ENCODE data around the gene LDLRAP1.

Gene LDLRAP1

DNA sequence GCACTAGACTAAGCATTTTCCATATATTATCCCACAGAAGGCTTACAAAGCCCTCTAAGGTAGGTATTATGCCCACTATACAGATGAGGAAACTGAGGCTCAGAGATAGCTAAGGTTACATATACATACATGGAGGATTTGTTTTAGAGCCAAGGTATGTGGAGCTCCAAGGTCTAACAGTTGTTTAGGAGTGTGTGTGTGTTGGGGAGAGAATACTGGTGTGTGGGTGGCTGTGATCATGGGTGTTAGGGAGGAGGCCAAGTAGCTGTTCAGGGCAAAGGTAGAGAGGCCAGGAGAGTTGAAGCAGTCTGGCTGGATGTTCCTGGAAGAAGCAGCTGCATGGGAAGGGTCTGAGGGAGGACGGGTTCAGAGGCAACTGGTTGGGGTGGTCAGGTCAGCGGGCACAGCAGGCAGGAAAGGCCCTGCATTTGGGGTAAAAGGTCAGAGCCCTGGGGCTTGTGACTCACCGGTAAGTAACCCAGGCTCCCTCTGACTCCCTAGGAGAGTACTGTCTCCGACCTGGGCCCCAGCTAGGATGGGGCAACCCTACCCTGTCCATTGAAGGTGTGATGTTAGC is 5.1 kb upstream of the LDLRAP1 start:
- H3K27ac ChIP-seq = no peak overlapping the region
- TF ChIP-seq, protein P1, sequence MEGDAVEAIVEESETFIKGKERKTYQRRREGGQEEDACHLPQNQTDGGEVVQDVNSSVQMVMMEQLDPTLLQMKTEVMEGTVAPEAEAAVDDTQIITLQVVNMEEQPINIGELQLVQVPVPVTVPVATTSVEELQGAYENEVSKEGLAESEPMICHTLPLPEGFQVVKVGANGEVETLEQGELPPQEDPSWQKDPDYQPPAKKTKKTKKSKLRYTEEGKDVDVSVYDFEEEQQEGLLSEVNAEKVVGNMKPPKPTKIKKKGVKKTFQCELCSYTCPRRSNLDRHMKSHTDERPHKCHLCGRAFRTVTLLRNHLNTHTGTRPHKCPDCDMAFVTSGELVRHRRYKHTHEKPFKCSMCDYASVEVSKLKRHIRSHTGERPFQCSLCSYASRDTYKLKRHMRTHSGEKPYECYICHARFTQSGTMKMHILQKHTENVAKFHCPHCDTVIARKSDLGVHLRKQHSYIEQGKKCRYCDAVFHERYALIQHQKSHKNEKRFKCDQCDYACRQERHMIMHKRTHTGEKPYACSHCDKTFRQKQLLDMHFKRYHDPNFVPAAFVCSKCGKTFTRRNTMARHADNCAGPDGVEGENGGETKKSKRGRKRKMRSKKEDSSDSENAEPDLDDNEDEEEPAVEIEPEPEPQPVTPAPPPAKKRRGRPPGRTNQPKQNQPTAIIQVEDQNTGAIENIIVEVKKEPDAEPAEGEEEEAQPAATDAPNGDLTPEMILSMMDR (conservative IDR thresholded peaks at IDR 0.05) = no peak

GRCh38 chr1:25540750-25541342 is 2.6 kb upstream of the LDLRAP1 start:
- TF ChIP-seq, protein P1 (conservative IDR thresholded peaks at IDR 0.05) = no peak
- no peak overlapping the region for H3K27ac ChIP-seq

GRCh38 chr1:25541425-25541824 is 2.0 kb upstream of the LDLRAP1 start:
- no peak overlapping the region for H3K27ac ChIP-seq

DNA sequence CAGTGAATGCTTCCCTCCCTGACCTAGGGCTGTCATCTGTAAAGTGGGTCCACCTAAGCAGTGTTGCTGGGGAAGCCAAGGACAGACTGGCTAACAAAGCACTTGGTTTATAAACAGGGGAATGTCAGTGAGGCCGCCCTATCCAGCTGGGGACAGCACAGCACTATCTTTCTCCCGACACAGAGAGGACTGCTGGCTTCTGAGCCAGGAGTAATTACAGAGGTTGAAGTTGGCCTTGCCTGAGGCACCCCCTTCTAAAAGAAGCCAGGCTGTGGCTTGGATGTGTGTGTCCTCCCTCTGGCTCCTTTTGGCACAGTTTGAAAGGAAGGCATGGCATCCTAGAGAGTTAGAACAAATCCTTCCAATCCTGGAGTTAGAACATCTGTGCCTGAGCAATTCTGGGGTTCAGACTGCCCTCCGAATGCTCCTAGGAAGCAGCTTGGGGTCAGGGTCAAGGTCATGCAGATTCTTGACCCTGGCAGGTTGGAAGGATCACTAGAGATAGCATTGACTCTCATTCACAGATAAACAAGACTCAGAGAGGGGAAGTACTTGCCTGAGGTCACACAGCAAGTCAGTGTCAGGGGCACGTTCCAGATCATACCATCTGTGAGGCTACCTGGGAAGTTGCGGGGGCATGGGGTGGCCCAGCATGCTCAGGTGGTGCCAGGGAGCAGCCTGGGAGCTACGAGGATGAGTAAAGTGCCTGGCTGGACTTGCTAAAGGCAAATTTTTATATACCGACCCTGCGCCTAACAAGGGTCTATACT is 1.3 kb upstream of the LDLRAP1 start:
- TF ChIP-seq, protein P1 (conservative IDR thresholded peaks at IDR 0.05) = no peak

More at GRCh38 chr1:25541425-25541824, 2.0 kb upstream of the LDLRAP1 start:
- TF ChIP-seq, protein P1 (conservative IDR thresholded peaks at IDR 0.05) = no peak

GRCh38 chr1:25543005-25543424 is 391 bp upstream of the LDLRAP1 start:
- H3K27ac ChIP-seq = peak overlapping the region; percentile 74
- TF ChIP-seq, protein P1 (conservative IDR thresholded peaks at IDR 0.05) = no peak; the same call in 1 of the 2 replicates

More for the DNA sequence above, 1.3 kb upstream of the LDLRAP1 start:
- no peak overlapping the region for H3K27ac ChIP-seq

DNA sequence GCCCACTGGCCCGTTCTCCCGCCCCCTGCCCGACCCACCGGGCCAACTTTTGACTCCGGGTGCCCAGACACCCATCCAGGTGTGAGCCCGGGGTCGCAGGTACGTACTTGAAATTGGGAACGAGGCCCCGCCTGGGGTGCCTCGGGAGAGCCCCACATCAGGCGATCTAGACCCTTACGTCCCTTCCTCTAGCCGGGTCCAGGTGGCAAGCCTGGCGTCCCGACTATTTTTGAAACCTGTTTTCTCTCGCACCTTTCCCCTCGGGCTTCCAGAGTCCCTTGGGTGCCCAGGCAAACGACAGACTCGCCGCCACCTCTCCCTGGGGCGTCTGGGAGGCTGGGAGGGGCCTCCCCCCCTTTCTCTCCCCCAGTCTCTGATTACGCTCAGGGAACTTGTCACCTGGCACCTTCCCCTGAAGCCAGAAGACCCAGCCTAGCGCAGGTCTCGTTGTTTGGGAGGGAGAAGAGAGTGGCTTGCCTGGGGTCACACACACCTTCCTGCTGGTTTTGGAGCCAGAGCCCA is 898 bp downstream of the LDLRAP1 start:
- H3K27ac ChIP-seq = peak overlapping the region; percentile 74
- TF ChIP-seq, protein P1 (conservative IDR thresholded peaks at IDR 0.05) = no peak

DNA sequence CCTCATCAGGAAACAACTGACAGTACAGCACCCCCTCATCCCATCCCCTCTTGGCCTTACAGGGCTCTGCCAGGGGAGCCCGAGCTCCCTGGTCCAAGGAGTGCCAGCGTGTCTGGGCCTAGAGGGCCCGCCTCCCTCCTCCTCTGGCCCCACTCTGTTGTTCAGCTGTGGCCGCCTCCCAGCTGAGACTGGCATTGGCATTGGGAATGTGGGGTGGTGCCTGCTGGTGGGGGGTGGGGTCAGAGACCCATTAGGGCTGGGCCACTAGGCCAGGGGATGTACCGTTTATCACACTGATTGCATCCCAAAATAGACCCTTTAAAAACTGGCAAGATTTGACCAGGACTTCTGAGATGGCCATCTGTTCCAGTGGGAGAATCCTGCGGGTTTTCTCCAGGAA is 1.4 kb downstream of the LDLRAP1 start:
- TF ChIP-seq, protein P1 (conservative IDR thresholded peaks at IDR 0.05) = no peak
- peak overlapping the region; percentile 74; the same call in 1 of the 2 replicates for H3K27ac ChIP-seq

All from VCaP (cell line).